SU-DHL-6 (cell line): ENCODE results near the gene HDGFL2.

ENCODE experiments used
- CTCF ChIP-seq: fragments of 200-600 bp; sonication (generic); IDR thresholded peaks from one replicate; pipeline ENCODE4 v1.5.1; 2017; ENCODE audit warnings: antibody characterized with exemption, mild to moderate bottlenecking, low read length, moderate library complexity; ENCODE audit not compliant: insufficient read depth, poor library complexity, severe bottlenecking
- EZH2phosphoT487 ChIP-seq: fragments of 200-600 bp; sonication (generic), shearing (Covaris generic); conservative IDR thresholded peaks from 2 replicates; pipeline ENCODE4 v1.6.1; 2018; ENCODE audit warnings: mild to moderate bottlenecking, antibody characterized with exemption, low read length, moderate library complexity, mixed read lengths

GRCh38 chr19:4503132-4503824, 31.2 kb downstream of the HDGFL2 start:
- no peak for TF ChIP-seq CTCF
- TF ChIP-seq EZH2phosphoT487, result no peak
